LNCaP clone FGC (cell line): Measurements from ENCODE around the gene ZBTB20.

ENCODE experiments used
- DNase-seq: peaks from one replicate; pipeline ENCODE4 v3.0.0-alpha.2; 2011; ENCODE audit warnings: low read depth
- H3K4me3 ChIP-seq: 2 replicates; pipeline ENCODE4 v1.5.1; 2011; ENCODE audit warnings: mild to moderate bottlenecking, low read depth, low read length, control low read depth
- TF ChIP-seq, protein P1 (sequence below): IDR thresholded peaks from 2 replicates; pipeline ENCODE4 v1.5.1; 2012; ENCODE audit warnings: mild to moderate bottlenecking; ENCODE audit not compliant: control insufficient read depth, insufficient read depth; ENCODE audit errors: extremely low read depth

The ZBTB20 gene

DNA sequence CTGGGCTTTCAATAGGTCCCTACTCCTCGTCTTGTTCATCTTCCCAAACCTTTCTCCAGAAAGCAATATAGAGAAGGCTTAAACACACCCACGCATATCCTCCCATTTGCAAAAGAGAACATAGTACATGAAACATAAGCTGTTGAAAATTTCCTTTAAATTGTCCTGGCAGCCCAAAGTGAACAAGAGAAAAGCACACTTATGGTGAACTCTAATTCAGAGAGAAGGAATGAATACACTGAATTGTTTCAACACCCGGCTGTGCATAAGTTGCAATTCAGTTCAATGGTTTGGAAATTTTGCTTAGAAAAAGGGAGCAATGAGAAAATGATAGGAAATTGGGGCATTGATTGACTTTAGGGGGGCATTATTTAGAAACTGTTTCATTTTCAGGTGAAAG is 650.6 kb downstream of the ZBTB20 start:
- no peak overlapping the region for H3K4me3 ChIP-seq
- TF ChIP-seq, protein P1, sequence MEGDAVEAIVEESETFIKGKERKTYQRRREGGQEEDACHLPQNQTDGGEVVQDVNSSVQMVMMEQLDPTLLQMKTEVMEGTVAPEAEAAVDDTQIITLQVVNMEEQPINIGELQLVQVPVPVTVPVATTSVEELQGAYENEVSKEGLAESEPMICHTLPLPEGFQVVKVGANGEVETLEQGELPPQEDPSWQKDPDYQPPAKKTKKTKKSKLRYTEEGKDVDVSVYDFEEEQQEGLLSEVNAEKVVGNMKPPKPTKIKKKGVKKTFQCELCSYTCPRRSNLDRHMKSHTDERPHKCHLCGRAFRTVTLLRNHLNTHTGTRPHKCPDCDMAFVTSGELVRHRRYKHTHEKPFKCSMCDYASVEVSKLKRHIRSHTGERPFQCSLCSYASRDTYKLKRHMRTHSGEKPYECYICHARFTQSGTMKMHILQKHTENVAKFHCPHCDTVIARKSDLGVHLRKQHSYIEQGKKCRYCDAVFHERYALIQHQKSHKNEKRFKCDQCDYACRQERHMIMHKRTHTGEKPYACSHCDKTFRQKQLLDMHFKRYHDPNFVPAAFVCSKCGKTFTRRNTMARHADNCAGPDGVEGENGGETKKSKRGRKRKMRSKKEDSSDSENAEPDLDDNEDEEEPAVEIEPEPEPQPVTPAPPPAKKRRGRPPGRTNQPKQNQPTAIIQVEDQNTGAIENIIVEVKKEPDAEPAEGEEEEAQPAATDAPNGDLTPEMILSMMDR, result no peak
- DNase-seq, result no peak

DNA sequence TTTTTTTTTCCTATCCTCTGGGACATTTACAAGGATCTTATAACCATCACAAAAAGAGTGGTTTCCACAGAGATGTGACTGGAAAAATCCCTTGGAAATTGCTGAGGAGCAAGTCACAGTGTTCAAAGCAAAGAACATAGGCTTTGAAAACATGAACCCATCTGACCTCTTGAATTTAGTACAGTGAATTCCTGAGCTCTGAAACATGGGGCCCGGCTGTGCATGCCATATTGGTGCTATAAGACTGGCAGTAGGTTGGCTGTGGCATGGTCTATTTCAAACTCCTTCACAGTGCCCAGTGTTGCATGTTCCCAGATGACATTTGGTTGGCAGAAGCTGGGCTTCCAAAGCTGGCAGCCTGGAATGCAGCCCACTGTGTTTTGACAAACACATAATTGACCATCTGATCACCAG is 651.1 kb downstream of the ZBTB20 start:
- TF ChIP-seq, protein P1, result no peak
- no peak for DNase-seq
- no peak overlapping the region for H3K4me3 ChIP-seq

DNA sequence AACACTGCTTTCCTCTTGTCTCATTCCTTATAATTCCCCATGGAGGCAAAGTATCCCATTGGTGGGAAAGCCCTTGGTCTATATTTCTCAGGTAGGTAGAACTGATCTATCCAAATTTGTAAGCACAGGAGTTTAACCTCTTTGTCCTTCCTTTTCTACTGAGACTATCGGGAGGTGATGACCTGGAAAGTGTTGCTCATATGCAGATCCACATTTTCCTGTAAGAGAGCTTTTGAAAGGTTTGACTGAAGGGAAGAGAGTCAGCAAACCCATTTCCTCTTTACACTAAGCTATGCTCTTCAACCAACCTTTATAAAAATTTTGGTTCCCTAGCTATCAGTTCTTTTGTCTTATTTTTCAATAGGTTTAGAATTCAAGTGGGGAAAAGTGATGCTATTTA is 652.6 kb downstream of the ZBTB20 start:
- no peak overlapping the region for H3K4me3 ChIP-seq
- DNase-seq, result no peak
- TF ChIP-seq, protein P1, result no peak

DNA sequence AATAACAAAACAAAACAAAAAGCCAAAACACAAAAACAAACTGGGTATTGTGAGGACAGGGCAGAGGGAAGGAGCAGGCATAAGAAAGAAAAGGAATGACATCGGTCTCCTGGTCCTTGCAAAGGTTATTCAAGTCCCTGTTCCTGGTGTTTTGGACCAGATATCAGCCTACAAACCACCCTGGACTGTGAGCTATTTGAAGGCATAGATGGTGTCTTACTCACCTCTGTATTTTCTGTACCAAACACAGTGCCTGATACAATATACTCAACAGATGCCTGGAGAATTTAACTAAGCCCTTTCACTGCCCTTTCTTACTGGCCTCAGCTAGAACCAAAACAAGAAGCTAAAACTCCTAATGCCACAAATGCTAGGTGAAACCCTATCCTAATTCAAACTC is 656.3 kb downstream of the ZBTB20 start:
- TF ChIP-seq, protein P1, result no peak
- DNase-seq, result no peak
- H3K4me3 ChIP-seq, result no peak overlapping the region

DNA sequence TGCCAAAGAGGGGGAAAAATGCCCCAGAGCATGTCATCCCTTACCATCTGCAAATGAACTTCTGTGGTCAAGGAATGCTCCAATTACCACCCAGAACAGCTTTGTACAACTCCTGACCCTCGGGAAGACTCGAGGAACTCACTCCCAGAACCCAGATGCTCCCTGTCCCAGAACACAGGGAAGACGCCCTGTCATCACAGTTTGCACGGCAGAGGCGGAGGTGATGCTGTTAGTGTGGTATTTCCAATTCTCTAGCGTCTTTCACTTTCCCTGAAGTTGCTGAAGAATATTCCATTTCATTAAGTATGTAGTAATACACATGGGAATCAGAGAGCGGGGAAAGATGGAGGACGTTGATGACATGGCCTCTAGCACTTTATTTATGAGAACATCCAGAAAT is 659.6 kb downstream of the ZBTB20 start:
- no peak for DNase-seq
- TF ChIP-seq, protein P1, result no peak
- H3K4me3 ChIP-seq, result no peak overlapping the region

DNA sequence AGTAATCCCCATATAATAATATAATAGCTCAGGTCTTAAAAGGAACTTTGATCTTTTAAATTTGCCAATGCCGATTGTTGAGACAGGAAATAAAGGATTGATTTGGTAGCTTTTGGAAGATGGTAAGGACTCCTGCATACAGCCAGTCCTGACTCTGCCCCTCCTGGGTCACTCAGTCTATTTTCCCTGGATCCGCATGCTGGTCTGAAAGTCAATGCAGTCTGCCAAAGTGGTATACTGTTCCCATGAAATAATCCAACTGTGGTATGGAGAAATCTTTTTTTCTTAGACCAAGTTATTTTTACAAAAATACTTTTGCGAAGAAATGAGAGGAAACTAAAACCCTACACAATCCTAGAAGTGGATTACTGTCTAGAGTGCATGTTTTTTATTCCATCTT is 662.2 kb downstream of the ZBTB20 start:
- no peak for DNase-seq
- no peak overlapping the region for H3K4me3 ChIP-seq
- TF ChIP-seq, protein P1, result no peak

DNA sequence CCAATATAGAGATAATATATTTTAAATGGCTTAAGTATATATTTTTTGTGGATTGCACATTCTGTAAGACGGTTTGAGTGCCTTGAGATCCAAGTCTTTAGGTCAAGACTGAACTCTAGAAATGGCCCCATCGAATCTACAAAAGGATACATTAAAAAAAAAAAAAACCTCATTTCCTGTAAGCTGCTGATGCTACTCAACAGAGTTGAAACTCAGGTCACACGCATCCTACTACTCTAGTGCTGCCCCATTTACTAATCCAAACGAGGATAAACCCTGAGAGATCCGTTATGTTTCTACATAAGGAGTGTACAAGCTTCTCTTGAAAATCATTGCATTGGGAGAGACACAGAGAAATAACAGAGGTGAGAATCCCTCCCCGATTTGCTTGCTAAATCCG is 666.0 kb downstream of the ZBTB20 start:
- H3K4me3 ChIP-seq, result no peak overlapping the region
- DNase-seq, result no peak
- TF ChIP-seq, protein P1, result no peak
